ENCODE data around the gene SP140L.

GRCh38 chr2:230403746-230404145 is 76.8 kb downstream of the SP140L start:
- TF ChIP-seq CTCF (IDR thresholded peaks at IDR 0.05), result no peak
- no peak for TF ChIP-seq POLR2A (IDR thresholded peaks at IDR 0.05)

Data from thyroid gland (tissue), 4 donors.